H9 (cell line): ENCODE data around the gene COPE. TPM values are rescaled to one million over a fixed set of nuclear protein-coding genes. Genes with fewer than 3 reads are reported as not detected.
A peak's percentile ranks its signal among the peaks of the same experiment; 100 is the strongest.

Experiments used
- DNase-seq: peaks from one replicate; pipeline ENCODE4 v3.0.0-alpha.2; 2017
- H2AFZ ChIP-seq: one replicate; pipeline ENCODE4 v1.6.1; 2013; ENCODE audit warnings: mild to moderate bottlenecking, low read length, control low read depth, moderate library complexity
- H2AK5ac ChIP-seq: 2 replicates; pipeline ENCODE4 v1.6.1; 2013; ENCODE audit warnings: low read length, control low read depth, mixed read lengths; ENCODE audit not compliant: insufficient read length
- H2BK120ac ChIP-seq: one replicate; pipeline ENCODE4 v1.6.1; 2013; ENCODE audit warnings: low read depth, mild to moderate bottlenecking, low read length, control low read depth, inconsistent platforms; ENCODE audit not compliant: poor library complexity, severe bottlenecking
- H2BK12ac ChIP-seq: 2 replicates; pipeline ENCODE4 v1.6.1; 2013; ENCODE audit warnings: low read length, control low read depth, mixed read lengths, low read depth; ENCODE audit not compliant: insufficient read length
- H2BK15ac ChIP-seq: 2 replicates; pipeline ENCODE4 v1.6.1; 2013; ENCODE audit warnings: low read depth, low read length, control low read depth
- H2BK20ac ChIP-seq: one replicate; pipeline ENCODE4 v1.6.1; 2013; ENCODE audit warnings: low read depth, mild to moderate bottlenecking, low read length, control low read depth, inconsistent platforms; ENCODE audit not compliant: poor library complexity, severe bottlenecking
- H2BK5ac ChIP-seq: 2 replicates; pipeline ENCODE4 v1.6.1; 2013; ENCODE audit warnings: low read length, control low read depth, mixed read lengths; ENCODE audit not compliant: insufficient read length
- H3K14ac ChIP-seq: 2 replicates; pipeline ENCODE4 v1.6.1; 2013; ENCODE audit warnings: low read length, control low read depth; ENCODE audit not compliant: insufficient read depth
- H3K18ac ChIP-seq: 2 replicates; pipeline ENCODE4 v1.6.1; 2013; ENCODE audit warnings: low read depth, mild to moderate bottlenecking, mixed read lengths, low read length, control low read depth; ENCODE audit not compliant: insufficient read length
- H3K23ac ChIP-seq: 2 replicates; pipeline ENCODE4 v1.6.1; 2013; ENCODE audit warnings: low read length, control low read depth, mixed read lengths, low read depth; ENCODE audit not compliant: insufficient read length
- H3K23me2 ChIP-seq: 2 replicates; pipeline ENCODE4 v1.6.1; 2013; ENCODE audit warnings: low read depth, mild to moderate bottlenecking, mixed read lengths, low read length, control low read depth; ENCODE audit not compliant: insufficient read length, poor library complexity, severe bottlenecking
- H3K27ac ChIP-seq: 2 replicates; pipeline ENCODE4 v1.5.1; 2013; ENCODE audit warnings: low read length, control low read depth, mixed read lengths, low read depth; ENCODE audit not compliant: insufficient read length
- H3K27me3 ChIP-seq: 2 replicates; pipeline ENCODE4 v1.6.1; 2013; ENCODE audit warnings: low read length, control low read depth, inconsistent platforms; ENCODE audit not compliant: insufficient read depth
- H3K4ac ChIP-seq: 2 replicates; pipeline ENCODE4 v1.6.1; 2013; ENCODE audit warnings: low read depth, mild to moderate bottlenecking, control low read depth, inconsistent platforms, low read length, moderate library complexity
- H3K4me1 ChIP-seq: 2 replicates; pipeline ENCODE4 v1.6.1; 2013; ENCODE audit warnings: low read length, control low read depth, inconsistent platforms; ENCODE audit not compliant: insufficient read depth
- H3K4me2 ChIP-seq: 2 replicates; pipeline ENCODE4 v1.6.1; 2013; ENCODE audit warnings: low read length, control low read depth, mixed read lengths; ENCODE audit not compliant: insufficient read length, insufficient read depth
- H3K56ac ChIP-seq: 2 replicates; pipeline ENCODE4 v1.6.1; 2013; ENCODE audit warnings: low read depth, mild to moderate bottlenecking, mixed read lengths, low read length, control low read depth; ENCODE audit not compliant: insufficient read length
- H3K79me1 ChIP-seq: 2 replicates; pipeline ENCODE4 v1.6.1; 2013; ENCODE audit warnings: low read depth, mild to moderate bottlenecking, moderate library complexity, low read length, control low read depth, inconsistent platforms; ENCODE audit not compliant: insufficient read depth, poor library complexity, severe bottlenecking
- H3K79me2 ChIP-seq: 2 replicates; pipeline ENCODE4 v1.6.1; 2013; ENCODE audit warnings: low read length, control low read depth, inconsistent platforms; ENCODE audit not compliant: insufficient read depth
- H3K9ac ChIP-seq: 2 replicates; pipeline ENCODE4 v1.6.1; 2013; ENCODE audit warnings: low read length, control low read depth, mixed read lengths; ENCODE audit not compliant: insufficient read length; ENCODE audit errors: extremely low read depth
- H3K9me3 ChIP-seq: one replicate; pipeline ENCODE4 v1.6.1; 2013; ENCODE audit warnings: low read depth, low read length, inconsistent platforms; ENCODE audit not compliant: control insufficient read depth
- H3T11ph ChIP-seq: one replicate; pipeline ENCODE4 v1.6.1; 2013; ENCODE audit warnings: mild to moderate bottlenecking, low read length, control low read depth, inconsistent platforms
- H4K20me1 ChIP-seq: one replicate; pipeline ENCODE4 v1.6.1; 2013; ENCODE audit not compliant: control insufficient read depth, insufficient read length, insufficient read depth
- H4K5ac ChIP-seq: 2 replicates; pipeline ENCODE4 v1.6.1; 2013; ENCODE audit warnings: low read depth, mild to moderate bottlenecking, mixed read lengths, low read length, control low read depth; ENCODE audit not compliant: insufficient read length
- H4K8ac ChIP-seq: replicated peaks from 2 replicates; pipeline ENCODE4 v1.6.1; 2013; ENCODE audit warnings: low read length, control low read depth, mixed read lengths, low read depth; ENCODE audit not compliant: insufficient read length
- H4K91ac ChIP-seq: 2 replicates; pipeline ENCODE4 v1.6.1; 2013; ENCODE audit warnings: low read depth, mild to moderate bottlenecking, moderate library complexity, mixed read lengths, low read length, control low read depth; ENCODE audit not compliant: insufficient read length
- H3K27ac Mint-ChIP-seq, 3 experiments: 2 replicates in 2 of 3; 3 replicates in 1 of 3; pipeline ENCODE4 v1.8.0; 2020 to 2021; ENCODE audit warnings: mixed read lengths in 3 of 3, mild to moderate bottlenecking in 1 of 3, moderate library complexity in 1 of 3
- H3K27me3 Mint-ChIP-seq: 2 replicates; pipeline ENCODE4 v1.8.0; 2021; ENCODE audit warnings: low read depth, mild to moderate bottlenecking, moderate library complexity, mixed read lengths
- H3K36me3 Mint-ChIP-seq, 3 experiments: 2 replicates in 2 of 3; 3 replicates in 1 of 3; pipeline ENCODE4 v1.8.0; 2020 to 2021; ENCODE audit warnings: low read depth in 3 of 3, mixed read lengths in 3 of 3; ENCODE audit not compliant: insufficient read depth in 1 of 3
- H3K4me1 Mint-ChIP-seq, 2 experiments: 2 replicates each; pipeline ENCODE4 v1.8.0; 2020; ENCODE audit warnings: mixed read lengths in 2 of 2
- H3K4me3 Mint-ChIP-seq, 2 experiments: 2 replicates in 1 of 2; 3 replicates in 1 of 2; pipeline ENCODE4 v1.8.0; 2020 to 2021; ENCODE audit warnings: mild to moderate bottlenecking in 2 of 2, mixed read lengths in 2 of 2, moderate library complexity in 1 of 2
- H3K9me3 Mint-ChIP-seq, 2 experiments: 2 replicates in 1 of 2; 3 replicates in 1 of 2; pipeline ENCODE4 v1.8.0; 2020; ENCODE audit warnings: mild to moderate bottlenecking in 2 of 2, mixed read lengths in 2 of 2, moderate library complexity in 1 of 2
- CTCF ChIP-seq: fragments of 200-600 bp; sonication (generic); conservative IDR thresholded peaks from 3 replicates; pipeline ENCODE4 v1.8.0; 2021; ENCODE audit warnings: antibody characterized with exemption, mild to moderate bottlenecking
- WGBS: extraction: QIAGEN DNeasy Blood & Tissue Kit; methylation state at CpG from one replicate; pipeline ENCODE4 v1.1.7; 2013; ENCODE audit warnings: missing lambda C conversion rate, low lambda C conversion rate, mixed read lengths; ENCODE audit not compliant: insufficient read length; ENCODE audit errors: extremely low coverage; 5-methylcytosine and 5-hydroxymethylcytosine counted together
- total RNA-seq: library from RNA; stranded (reverse); gene quantifications from 2 replicates; pipeline ENCODE4 v1.2.1, GENCODE V29; 2021

The COPE gene
- total RNA-seq, 1 experiment from 2014 or later = 198 TPM

GRCh38 chr19:18899624-18900560 lies 19.3 kb downstream of the COPE start:
- H2AFZ ChIP-seq = no peak overlapping the region
- H3K27ac Mint-ChIP-seq = no peak overlapping the region; a peak in 1 of 7 replicates
- no peak overlapping the region for H2BK20ac ChIP-seq
- H3K18ac ChIP-seq = no peak overlapping the region
- H4K91ac ChIP-seq = no peak overlapping the region
- DNase-seq = peak; percentile 36
- peaks cover 7% of the 10 kb centered on the region for H3K23me2 ChIP-seq
- H3K9ac ChIP-seq = no peak overlapping the region
- no peak overlapping the region for H3K23ac ChIP-seq
- H3T11ph ChIP-seq = no peak overlapping the region
- 0 out of 4 replicates have a peak, but pooled peaks cover 0 to 2% of the 10 kb centered on the region in 2 experiments for H3K4me1 Mint-ChIP-seq
- peaks cover 1 to 10% (median 5%) of the 10 kb centered on the region in 3 experiments; a peak in 5 of 7 replicates for H3K36me3 Mint-ChIP-seq
- H2AK5ac ChIP-seq = no peak overlapping the region
- H3K4me3 Mint-ChIP-seq = no peak overlapping the region; a peak in 1 of 5 replicates
- no peak for TF ChIP-seq CTCF
- H3K9me3 Mint-ChIP-seq = no peaks in the 10 kb centered on the region; a peak in 1 of 5 replicates
- H3K79me2 ChIP-seq = no peaks in the 10 kb centered on the region
- no peak overlapping the region for H4K8ac ChIP-seq
- no peak overlapping the region for H2BK15ac ChIP-seq
- H2BK12ac ChIP-seq = no peak overlapping the region
- no peaks in the 10 kb centered on the region for H3K79me1 ChIP-seq
- no peak overlapping the region for H3K14ac ChIP-seq
- no peak overlapping the region for H2BK120ac ChIP-seq
- H3K4ac ChIP-seq = no peak overlapping the region
- no peaks in the 10 kb centered on the region for H3K4me1 ChIP-seq
- no CpG with 5 or more reads among the region's 20 CpGs for WGBS
- no peaks in the 10 kb centered on the region for H3K9me3 ChIP-seq
- H4K5ac ChIP-seq = no peak overlapping the region
- H3K27me3 ChIP-seq = no peaks in the 10 kb centered on the region; the same call in 1 of the 2 replicates
- no peak overlapping the region for H3K4me2 ChIP-seq
- H3K27me3 Mint-ChIP-seq = peaks cover 17% of the 10 kb centered on the region
- no peak overlapping the region for H2BK5ac ChIP-seq
- no peak overlapping the region for H3K56ac ChIP-seq
- no peaks in the 10 kb centered on the region for H4K20me1 ChIP-seq
- H3K27ac ChIP-seq = no peak overlapping the region
